Activated CD4-positive, alpha-beta memory T cell treated with anti-CD3 and anti-CD28 coated beads, Interleukin-2, amount 10 ng/mL, durations not matched to agents 7 days and 5 days (primary cell): ENCODE measurements around the gene C1QTNF6. TPM values are rescaled to one million over a fixed set of nuclear protein-coding genes. Genes with fewer than 3 reads are reported as not detected.

Source experiments
- CTCF ChIA-PET: fragments of 350-600 bp; sonication (Branson Sonifier 250); formaldehyde crosslinking; loops from one replicate; lab custom pipeline; 2021; ENCODE audit warnings: antibody characterized with exemption, inconsistent platforms; lab: Charles Lee
- POLR2A ChIA-PET: fragments of 350-600 bp; sonication (Branson Sonifier 250); formaldehyde crosslinking; loops from one replicate; lab custom pipeline; 2021; ENCODE audit warnings: antibody characterized with exemption; lab: Charles Lee
- DNase-seq: peaks from one replicate; pipeline ENCODE4 v3.0.0-alpha.2; 2020
- H3K27ac Mint-ChIP-seq: one replicate; pipeline ENCODE4 v1.8.0; 2021; ENCODE audit warnings: mild to moderate bottlenecking, mixed read lengths
- H3K27me3 Mint-ChIP-seq: one replicate; pipeline ENCODE4 v1.8.0; 2021; ENCODE audit warnings: mixed read lengths
- H3K36me3 Mint-ChIP-seq: one replicate; pipeline ENCODE4 v1.8.0; 2021; ENCODE audit warnings: low read depth, mixed read lengths
- H3K4me1 Mint-ChIP-seq: one replicate; pipeline ENCODE4 v1.8.0; 2021; ENCODE audit warnings: mixed read lengths
- H3K4me3 Mint-ChIP-seq: one replicate; pipeline ENCODE4 v1.8.0; 2021; ENCODE audit warnings: mild to moderate bottlenecking, mixed read lengths
- H3K9me3 Mint-ChIP-seq: one replicate; pipeline ENCODE4 v1.8.0; 2021; ENCODE audit warnings: mixed read lengths
- total RNA-seq, 2 experiments: library from RNA; stranded (reverse); gene quantifications; one replicate each; pipeline ENCODE4 v1.2.3, GENCODE V29; 2021

C1QTNF6 gene
- total RNA-seq, 2 experiments from 2014 or later: 10.2 to 10.3 TPM

DNA sequence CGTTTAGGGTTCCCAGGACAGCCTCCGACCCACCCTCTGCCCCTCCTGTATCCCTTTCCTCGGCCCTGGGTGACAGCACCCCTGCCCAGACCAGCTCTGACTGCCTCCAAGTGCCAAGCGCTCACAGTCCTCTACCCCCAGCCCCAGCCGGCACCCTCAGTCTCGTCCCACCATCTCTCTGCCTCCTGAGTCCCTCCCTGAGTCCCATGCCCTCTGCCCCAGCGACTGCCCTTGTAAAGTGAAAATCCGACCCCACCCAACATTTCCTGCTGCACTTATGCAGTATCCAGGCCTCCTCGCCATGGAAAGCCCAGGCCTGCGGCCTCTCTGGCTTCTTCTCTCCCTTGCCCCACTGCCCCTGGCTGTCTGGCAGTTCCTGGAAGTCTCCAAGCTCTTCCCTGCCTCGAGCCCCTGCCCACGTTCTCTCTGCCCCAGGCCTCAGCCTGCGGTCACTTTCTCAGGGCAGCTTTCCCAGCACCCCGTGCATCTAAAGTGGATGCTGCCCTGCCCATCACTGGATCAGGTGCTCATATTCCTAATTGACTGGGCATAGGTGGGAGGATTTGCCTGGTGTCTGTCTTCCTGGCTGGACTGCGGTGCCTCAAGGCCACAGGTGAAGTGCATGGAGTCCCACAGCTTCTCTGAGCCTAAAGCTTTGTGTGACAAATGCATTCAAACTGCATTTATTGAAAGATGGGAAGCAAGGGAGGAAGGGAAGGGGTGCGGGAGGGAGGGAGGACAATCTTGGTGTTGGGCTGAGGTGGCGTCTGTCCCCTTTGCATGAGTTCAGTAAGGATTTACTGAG lies 20.7 kb downstream of the C1QTNF6 start:
- Mint-ChIP-seq H3K4me1 (peaks cover 78% of the 10 kb centered on the region), H3K4me3 (peak overlapping the region; percentile 71), H3K27me3 (no peaks in the 10 kb centered on the region), H3K36me3 (peaks cover 11% of the 10 kb centered on the region), H3K9me3 (peaks cover 12% of the 10 kb centered on the region), H3K27ac (peak overlapping the region; percentile 94)
- ChIA-PET CTCF (interaction anchor here (0.7 to 9.4 kb wide), 10 partner anchors 11 to 93 kb away, joined by 3 to 113 read pairs (median 9); partner anchors contain the start of genes C1QTNF6 and IL2RB), POLR2A (interaction anchor here (0.8 to 9.7 kb wide), 15 partner anchors 10 to 92 kb away, joined by 3 to 287 read pairs (median 4); partner anchors contain the start of genes C1QTNF6 and IL2RB)
- no peak for DNase-seq

- POLR2A ChIA-PET: interaction anchor here (0.8 to 9.7 kb wide), 16 partner anchors 10 to 93 kb away, joined by 3 to 287 read pairs (median 4); partner anchors contain the start of genes C1QTNF6 and IL2RB
- peaks cover 85% of the 10 kb centered on the region for H3K4me1 Mint-ChIP-seq
- H3K27me3 Mint-ChIP-seq: no peaks in the 10 kb centered on the region
- CTCF ChIA-PET: interaction anchor here (1.0 to 9.4 kb wide), 10 partner anchors 11 to 94 kb away, joined by 3 to 113 read pairs (median 9); partner anchors contain the start of genes C1QTNF6 and IL2RB
- peak overlapping the region; percentile 94 for H3K27ac Mint-ChIP-seq
- peaks cover 11% of the 10 kb centered on the region for H3K36me3 Mint-ChIP-seq
- H3K9me3 Mint-ChIP-seq: peaks cover 12% of the 10 kb centered on the region
- H3K4me3 Mint-ChIP-seq: peak overlapping the region; percentile 71
- peak; percentile 87 for DNase-seq
Observed at GRCh38 chr22:37166675-37167066, 21.4 kb downstream of the C1QTNF6 start.

DNA sequence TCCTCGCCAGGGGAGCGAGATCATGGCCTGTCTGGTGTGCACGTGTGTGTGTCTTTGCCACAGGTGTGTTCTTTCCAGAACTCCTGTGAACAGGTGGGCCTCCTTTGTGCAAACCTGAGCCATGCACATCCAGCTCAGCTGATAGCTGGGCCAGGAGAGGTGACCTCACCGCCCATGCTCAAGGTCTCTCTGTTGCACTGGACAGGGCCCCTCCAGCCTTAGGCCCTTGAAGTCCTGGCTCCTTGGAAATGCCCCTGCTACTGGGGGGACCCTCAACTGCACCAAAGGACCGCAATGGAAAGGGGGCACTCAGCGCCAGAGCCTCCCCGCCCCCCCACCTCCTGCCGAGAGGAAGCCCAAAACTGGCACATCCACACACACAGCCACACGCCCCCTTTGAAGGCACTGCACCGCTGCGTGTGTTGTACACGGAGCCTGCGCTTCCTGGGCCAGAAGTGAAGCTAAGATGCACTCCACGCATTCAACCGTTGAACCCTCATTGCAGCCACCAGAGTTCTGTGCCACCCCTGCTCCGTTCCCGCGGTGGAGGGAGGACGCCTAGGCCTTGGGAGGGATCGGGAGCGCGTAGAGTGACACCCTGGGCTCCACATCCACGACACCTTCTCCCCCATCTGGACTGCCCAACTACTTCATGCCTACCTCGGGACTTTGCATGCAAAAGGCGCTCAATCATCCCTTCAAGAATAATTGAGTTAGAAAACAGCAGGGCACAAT lies 21.9 kb downstream of the C1QTNF6 start:
- Mint-ChIP-seq H3K4me3 (peak overlapping the region; percentile 71), H3K4me1 (peaks cover 91% of the 10 kb centered on the region), H3K27me3 (no peaks in the 10 kb centered on the region), H3K36me3 (peaks cover 13% of the 10 kb centered on the region), H3K27ac (peak overlapping the region; percentile 94), H3K9me3 (peaks cover 15% of the 10 kb centered on the region)
- ChIA-PET CTCF (interaction anchor here (1.1 to 9.4 kb wide), 11 partner anchors 12 to 95 kb away, joined by 3 to 113 read pairs (median 6); partner anchors contain the start of genes IL2RB and RAC2), POLR2A (interaction anchor here (0.9 to 9.7 kb wide), 14 partner anchors 9 to 94 kb away, joined by 3 to 287 read pairs (median 6); partner anchors contain the start of gene IL2RB)
- DNase-seq: peak; percentile 37

- CTCF ChIA-PET: interaction anchor here (1.1 to 9.4 kb wide), 9 partner anchors 15 to 96 kb away, joined by 3 to 113 read pairs (median 13); partner anchors contain the start of genes IL2RB and RAC2
- H3K36me3 Mint-ChIP-seq: peaks cover 20% of the 10 kb centered on the region
Observed at GRCh38 chr22:37165066-37165465, 23.0 kb downstream of the C1QTNF6 start.

DNA sequence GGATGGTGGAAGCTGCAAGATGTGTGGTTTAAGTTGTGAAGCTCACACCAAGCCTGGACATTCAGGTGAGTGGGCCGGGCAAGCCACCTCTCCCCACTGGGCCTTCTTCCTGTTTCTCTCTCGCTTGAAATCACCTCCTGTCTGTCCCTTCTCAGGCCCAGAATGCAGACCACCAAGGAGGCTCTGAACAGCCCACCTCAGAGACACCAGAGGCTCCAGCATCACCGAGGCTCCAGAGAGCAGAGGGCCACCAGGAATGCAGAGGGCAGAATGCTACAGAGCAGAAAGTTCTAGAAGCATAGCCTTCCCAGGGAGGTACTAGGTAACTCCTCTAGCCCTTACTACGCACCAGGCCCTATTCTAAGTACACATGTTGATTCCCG lies 23.6 kb downstream of the C1QTNF6 start:
- H3K27me3 Mint-ChIP-seq: no peaks in the 10 kb centered on the region
- peak overlapping the region; percentile 94 for H3K27ac Mint-ChIP-seq
- peaks cover 17% of the 10 kb centered on the region for H3K36me3 Mint-ChIP-seq
- peaks cover 96% of the 10 kb centered on the region for H3K4me1 Mint-ChIP-seq
- no peak overlapping the region for H3K4me3 Mint-ChIP-seq
- DNase-seq: no peak
- POLR2A ChIA-PET: interaction anchor here (1.1 to 9.7 kb wide), 7 partner anchors 15 to 84 kb away, joined by 4 to 287 read pairs (median 38); partner anchors contain the start of genes IL2RB and RAC2
- peaks cover 14% of the 10 kb centered on the region for H3K9me3 Mint-ChIP-seq
- CTCF ChIA-PET: interaction anchor here (1.2 to 9.4 kb wide), 8 partner anchors 9 to 96 kb away, joined by 3 to 113 read pairs (median 16); partner anchors contain the start of gene IL2RB

More at GRCh38 chr22:37165066-37165465, 23.0 kb downstream of the C1QTNF6 start:
- Mint-ChIP-seq H3K27ac (peak overlapping the region; percentile 94), H3K9me3 (peaks cover 16% of the 10 kb centered on the region), H3K4me3 (no peak overlapping the region), H3K4me1 (peaks cover 97% of the 10 kb centered on the region), H3K27me3 (no peaks in the 10 kb centered on the region)
- no peak for DNase-seq
- POLR2A ChIA-PET: interaction anchor here (0.9 to 9.7 kb wide), 9 partner anchors 12 to 85 kb away, joined by 3 to 287 read pairs (median 13); partner anchors contain the start of genes IL2RB and RAC2

GRCh38 chr22:37163575-37164504 lies 24.2 kb downstream of the C1QTNF6 start:
- peak overlapping the region; percentile 94 for H3K27ac Mint-ChIP-seq
- H3K36me3 Mint-ChIP-seq: peaks cover 15% of the 10 kb centered on the region
- peaks cover 96% of the 10 kb centered on the region for H3K4me1 Mint-ChIP-seq
- H3K27me3 Mint-ChIP-seq: no peaks in the 10 kb centered on the region
- peak overlapping the region; percentile 46 for H3K4me3 Mint-ChIP-seq
- CTCF ChIA-PET: interaction anchor here (0.8 to 9.4 kb wide), 16 partner anchors 9 to 97 kb away, joined by 3 to 113 read pairs (median 5); partner anchors contain the start of gene IL2RB
- peak; percentile 78 for DNase-seq
- POLR2A ChIA-PET: interaction anchor here (0.8 to 9.7 kb wide), 14 partner anchors 15 to 320 kb away, joined by 3 to 287 read pairs (median 9); partner anchors contain the start of genes IL2RB and RAC2
- H3K9me3 Mint-ChIP-seq: peaks cover 9% of the 10 kb centered on the region

- peak overlapping the region; percentile 31 for H3K4me3 Mint-ChIP-seq
- ChIA-PET CTCF (interaction anchor here (0.8 to 9.4 kb wide), 15 partner anchors 13 to 404 kb away, joined by 3 to 113 read pairs (median 5); partner anchors contain the start of gene IL2RB), POLR2A (interaction anchor here (0.8 to 9.7 kb wide), 15 partner anchors 14 to 321 kb away, joined by 3 to 287 read pairs (median 9); partner anchors contain the start of genes IL2RB and RAC2)
- no peaks in the 10 kb centered on the region for H3K27me3 Mint-ChIP-seq
- no peak for DNase-seq
- H3K4me1 Mint-ChIP-seq: peaks cover 94% of the 10 kb centered on the region
- H3K27ac Mint-ChIP-seq: peak overlapping the region; percentile 94
- peaks cover 4% of the 10 kb centered on the region for H3K9me3 Mint-ChIP-seq
- H3K36me3 Mint-ChIP-seq: peaks cover 10% of the 10 kb centered on the region
Observed at GRCh38 chr22:37163096-37163489, 25.0 kb downstream of the C1QTNF6 start.

DNA sequence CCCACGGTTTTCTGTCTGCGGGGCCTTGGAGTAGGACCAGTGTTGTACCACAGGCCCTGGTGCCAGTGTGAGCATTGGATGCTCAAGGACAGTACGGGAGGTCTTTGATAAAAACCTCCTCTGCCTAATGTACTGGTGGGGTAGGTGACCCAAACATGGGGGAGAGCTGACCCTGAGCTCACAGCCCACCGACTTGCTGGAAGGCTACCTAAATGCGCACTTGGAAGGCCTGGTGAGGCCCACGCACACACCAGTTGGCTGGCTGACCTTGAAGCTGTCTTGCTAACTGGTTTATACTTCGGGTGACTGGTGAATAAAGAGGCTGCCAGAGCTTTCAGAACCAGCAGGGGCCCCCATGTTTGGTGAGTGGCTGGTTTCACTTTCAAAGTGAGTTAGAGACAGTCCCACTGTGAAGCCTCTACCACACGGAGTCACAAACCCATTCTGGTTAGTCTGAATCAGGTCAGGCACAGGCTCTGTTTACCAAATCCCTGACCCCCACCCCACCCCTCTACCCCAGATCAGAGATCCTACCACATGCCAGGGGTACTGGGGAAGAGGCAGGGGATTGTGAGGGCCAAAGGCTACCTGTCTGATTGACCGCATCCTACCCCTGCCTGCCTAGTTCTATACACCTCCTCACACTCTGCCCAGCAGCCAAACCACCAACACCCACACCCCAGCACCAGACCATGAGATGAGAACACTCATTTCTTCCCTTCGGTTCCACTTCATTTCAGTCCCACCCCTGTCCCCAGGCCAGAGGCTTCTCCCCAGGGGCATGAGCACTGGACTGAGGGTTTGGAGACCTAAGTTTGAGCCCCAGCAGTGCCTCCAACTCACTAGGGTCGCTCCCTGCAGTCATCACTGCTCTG lies 25.6 kb downstream of the C1QTNF6 start:
- H3K4me3 Mint-ChIP-seq: peak overlapping the region; percentile 31
- POLR2A ChIA-PET: interaction anchor here (0.7 to 9.7 kb wide), 18 partner anchors 9 to 86 kb away, joined by 3 to 287 read pairs (median 4); partner anchors contain the start of genes IL2RB and RAC2
- CTCF ChIA-PET: interaction anchor here (0.8 to 9.4 kb wide), 14 partner anchors 13 to 405 kb away, joined by 3 to 113 read pairs (median 4); partner anchors contain the start of gene IL2RB
- peak overlapping the region; percentile 94 for H3K27ac Mint-ChIP-seq
- peaks cover 4% of the 10 kb centered on the region for H3K9me3 Mint-ChIP-seq
- peaks cover 10% of the 10 kb centered on the region for H3K36me3 Mint-ChIP-seq
- DNase-seq: peak; percentile 88
- peaks cover 93% of the 10 kb centered on the region for H3K4me1 Mint-ChIP-seq
- no peaks in the 10 kb centered on the region for H3K27me3 Mint-ChIP-seq

DNA sequence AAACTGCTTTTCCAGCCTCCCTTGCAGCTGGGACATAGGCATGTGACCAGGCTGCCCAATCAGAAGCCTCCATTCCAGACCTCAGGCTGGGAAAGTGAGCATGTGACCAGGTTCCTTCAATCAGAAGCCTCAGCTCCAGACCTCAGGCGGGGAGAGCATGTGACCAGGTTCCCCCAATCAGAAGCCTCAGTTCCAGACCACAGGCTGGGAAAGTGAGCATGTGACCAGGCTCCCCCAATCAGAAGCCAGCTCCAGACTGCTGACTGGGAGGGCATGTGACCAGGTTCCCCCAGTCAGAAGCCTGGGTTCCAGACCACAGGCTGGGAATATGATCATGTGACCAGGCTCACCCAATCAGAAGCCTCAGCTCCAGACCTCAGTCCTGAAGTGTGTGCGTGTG lies 26.6 kb downstream of the C1QTNF6 start:
- Mint-ChIP-seq H3K27ac (peak overlapping the region; percentile 94), H3K4me1 (peaks cover 92% of the 10 kb centered on the region), H3K36me3 (peaks cover 10% of the 10 kb centered on the region), H3K9me3 (peaks cover 4% of the 10 kb centered on the region), H3K4me3 (no peak overlapping the region), H3K27me3 (no peaks in the 10 kb centered on the region)
- POLR2A ChIA-PET: interaction anchor here (0.6 to 9.7 kb wide), 13 partner anchors 10 to 148 kb away, joined by 3 to 287 read pairs (median 4); partner anchors contain the start of genes IL2RB and RAC2
- CTCF ChIA-PET: interaction anchor here (1.3 to 9.4 kb wide), 7 partner anchors 12 to 85 kb away, joined by 3 to 113 read pairs (median 9); partner anchors contain the start of gene IL2RB
- DNase-seq: peak; percentile 66

GRCh38 chr22:37160027-37160426 lies 28.0 kb downstream of the C1QTNF6 start:
- H3K36me3 Mint-ChIP-seq: peaks cover 20% of the 10 kb centered on the region
- H3K27me3 Mint-ChIP-seq: no peaks in the 10 kb centered on the region
- ChIA-PET POLR2A (interaction anchor here (1.5 to 9.7 kb wide), 3 partner anchors 11 to 80 kb away, joined by 3 to 287 read pairs (median 91); partner anchors contain the start of gene IL2RB), CTCF (interaction anchor here (3.7 to 9.4 kb wide), 3 partner anchors 10 to 81 kb away, joined by 30 to 113 read pairs (median 60); partner anchors contain the start of gene IL2RB)
- H3K4me1 Mint-ChIP-seq: peaks cover 92% of the 10 kb centered on the region
- H3K27ac Mint-ChIP-seq: peak overlapping the region; percentile 94
- no peak overlapping the region for H3K4me3 Mint-ChIP-seq
- peaks cover 8% of the 10 kb centered on the region for H3K9me3 Mint-ChIP-seq
- DNase-seq: no peak
